T-helper 1 cell (primary cell): Measurements from ENCODE around the gene CCDC144A.
"Not testable (repeated sequence)": the region's sequence is repeated elsewhere in the genome, so short reads cannot be mapped to it uniquely, and the experiment has no call there.

Experiments used
- DNase-seq, 5 donors: peaks; one replicate each; pipeline ENCODE4 v3.0.0-alpha.2; 2012 to 2020

CCDC144A gene

DNA sequence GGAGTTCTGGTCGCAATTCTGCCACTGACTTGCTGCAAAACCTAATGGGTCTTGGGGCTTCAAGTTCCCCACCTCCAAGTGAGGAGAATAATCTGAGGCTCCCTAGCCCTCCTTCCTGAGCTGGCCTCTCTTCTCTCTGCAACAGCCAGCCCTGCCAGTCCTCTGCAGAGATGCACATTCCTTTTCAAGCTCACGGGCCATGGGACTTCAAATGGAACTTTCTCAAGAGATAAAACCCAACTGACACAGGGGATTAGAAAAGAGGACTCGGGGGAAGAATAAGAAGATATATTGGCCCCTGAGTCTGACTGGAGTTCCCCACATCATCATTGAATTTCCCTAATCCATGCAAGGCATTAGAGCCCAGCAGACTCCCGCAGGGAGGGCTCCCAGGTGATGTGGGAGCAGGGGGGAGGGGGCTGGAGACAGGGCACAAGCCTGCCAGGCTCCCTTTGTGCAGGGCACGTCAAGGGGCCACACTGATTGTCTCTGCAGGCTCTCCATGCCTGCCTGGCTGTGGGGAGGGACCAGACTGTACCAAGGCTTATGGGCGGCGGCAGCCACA is 131.0 kb downstream of the CCDC144A start:
- DNase-seq: no peak

GRCh38 chr17:16822133-16822532 is 132.1 kb downstream of the CCDC144A start:
- DNase-seq: not testable (repeated sequence)

DNA sequence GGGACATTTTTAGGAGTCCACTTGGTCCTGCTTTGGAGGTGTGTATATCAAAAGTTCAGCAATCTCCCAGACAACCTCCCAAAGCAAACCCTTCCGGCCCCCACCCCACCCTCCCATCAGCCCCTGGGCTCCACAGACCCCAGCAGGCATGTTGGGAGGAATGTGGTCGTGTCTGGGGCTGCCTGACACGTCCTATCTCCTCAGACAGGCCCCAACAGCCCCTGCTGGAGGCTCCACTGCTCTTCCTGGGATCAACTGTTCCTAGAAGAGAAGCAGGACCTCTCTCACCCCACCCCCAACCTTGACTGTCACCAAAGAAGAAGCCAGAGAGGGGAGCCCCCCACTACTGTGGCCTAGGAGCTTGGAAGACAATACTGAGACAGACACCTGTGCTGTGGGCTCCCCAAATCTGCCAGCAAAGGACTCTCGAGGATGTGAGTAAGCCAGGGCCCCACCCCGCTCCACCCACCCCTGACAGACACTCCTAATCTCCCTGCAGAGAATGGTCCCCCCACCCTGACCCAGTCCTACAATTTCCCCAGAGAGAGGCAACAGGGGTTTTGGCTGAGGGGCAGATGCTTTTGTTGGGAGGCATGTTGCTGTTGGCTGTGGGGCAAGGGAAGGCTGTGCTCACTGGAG is 133.8 kb downstream of the CCDC144A start:
- DNase-seq: not testable (repeated sequence)
